ENCODE results near the gene EDIL3. TPM values are rescaled to one million over a fixed set of nuclear protein-coding genes. Genes with fewer than 3 reads are reported as not detected.

EDIL3 gene
- total RNA-seq, 6 experiments from 2014 or later, result 3.0 to 52.7 (median 47.5) TPM

DNA sequence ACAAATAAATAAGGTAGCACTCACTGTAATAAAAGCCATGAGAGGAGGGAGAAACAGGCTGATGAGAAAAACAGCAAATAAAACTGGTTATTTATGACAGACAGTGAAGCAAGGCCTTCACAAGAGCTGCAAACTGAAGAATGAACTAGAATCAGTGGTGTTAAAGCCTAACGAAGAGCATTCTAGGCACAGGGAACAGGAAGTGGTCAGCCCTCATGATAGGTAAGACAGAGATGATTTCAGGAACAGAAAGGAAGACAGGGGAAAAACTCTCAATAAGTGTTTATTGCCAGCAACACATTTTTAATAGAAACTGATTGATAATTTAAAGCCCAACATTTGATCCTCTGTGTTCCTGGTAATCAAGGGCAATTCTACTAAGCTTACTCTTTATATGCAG lies 124.5 kb downstream of the EDIL3 start:
- peaks cover 21% of the 10 kb centered on the region for H3K9me3 Mint-ChIP-seq
- H3K4me3 Mint-ChIP-seq, result no peak overlapping the region
- TF ChIP-seq, protein P1, sequence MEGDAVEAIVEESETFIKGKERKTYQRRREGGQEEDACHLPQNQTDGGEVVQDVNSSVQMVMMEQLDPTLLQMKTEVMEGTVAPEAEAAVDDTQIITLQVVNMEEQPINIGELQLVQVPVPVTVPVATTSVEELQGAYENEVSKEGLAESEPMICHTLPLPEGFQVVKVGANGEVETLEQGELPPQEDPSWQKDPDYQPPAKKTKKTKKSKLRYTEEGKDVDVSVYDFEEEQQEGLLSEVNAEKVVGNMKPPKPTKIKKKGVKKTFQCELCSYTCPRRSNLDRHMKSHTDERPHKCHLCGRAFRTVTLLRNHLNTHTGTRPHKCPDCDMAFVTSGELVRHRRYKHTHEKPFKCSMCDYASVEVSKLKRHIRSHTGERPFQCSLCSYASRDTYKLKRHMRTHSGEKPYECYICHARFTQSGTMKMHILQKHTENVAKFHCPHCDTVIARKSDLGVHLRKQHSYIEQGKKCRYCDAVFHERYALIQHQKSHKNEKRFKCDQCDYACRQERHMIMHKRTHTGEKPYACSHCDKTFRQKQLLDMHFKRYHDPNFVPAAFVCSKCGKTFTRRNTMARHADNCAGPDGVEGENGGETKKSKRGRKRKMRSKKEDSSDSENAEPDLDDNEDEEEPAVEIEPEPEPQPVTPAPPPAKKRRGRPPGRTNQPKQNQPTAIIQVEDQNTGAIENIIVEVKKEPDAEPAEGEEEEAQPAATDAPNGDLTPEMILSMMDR (IDR thresholded peaks at IDR 0.05), result no peak
- no peaks in the 10 kb centered on the region for H3K27me3 Mint-ChIP-seq (ENCODE audit: insufficient read depth)
- H3K4me1 Mint-ChIP-seq (ENCODE audit: low read depth), result no peaks in the 10 kb centered on the region; the same call in 1 of the 2 replicates
- H3K27ac Mint-ChIP-seq, result no peak overlapping the region
- DNase-seq, result no peak
- H3K36me3 Mint-ChIP-seq (ENCODE audit: low read depth), result no peaks in the 10 kb centered on the region; the same call in 1 of the 2 replicates

GRCh38 chr5:84259283-84260045 lies 125.2 kb downstream of the EDIL3 start:
- no peaks in the 10 kb centered on the region for H3K27me3 Mint-ChIP-seq (ENCODE audit: insufficient read depth)
- H3K27ac Mint-ChIP-seq, result no peak overlapping the region
- DNase-seq, result no peak
- no peak overlapping the region for H3K4me3 Mint-ChIP-seq
- no peaks in the 10 kb centered on the region; the same call in 1 of the 2 replicates for H3K36me3 Mint-ChIP-seq (ENCODE audit: low read depth)
- no peaks in the 10 kb centered on the region; the same call in 1 of the 2 replicates for H3K4me1 Mint-ChIP-seq (ENCODE audit: low read depth)
- H3K9me3 Mint-ChIP-seq, result peaks cover 26% of the 10 kb centered on the region
- TF ChIP-seq, protein P1 (IDR thresholded peaks at IDR 0.05), result no peak

- H3K36me3 Mint-ChIP-seq (ENCODE audit: low read depth), result no peaks in the 10 kb centered on the region
- H3K27me3 Mint-ChIP-seq (ENCODE audit: insufficient read depth), result no peaks in the 10 kb centered on the region
- DNase-seq, result no peak
- TF ChIP-seq, protein P1 (IDR thresholded peaks at IDR 0.05), result no peak
- no peaks in the 10 kb centered on the region; the same call in 1 of the 2 replicates for H3K4me1 Mint-ChIP-seq (ENCODE audit: low read depth)
- no peak overlapping the region for H3K4me3 Mint-ChIP-seq
- H3K9me3 Mint-ChIP-seq, result peaks cover 18% of the 10 kb centered on the region; the same call in 1 of the 2 replicates
- H3K27ac Mint-ChIP-seq, result no peak overlapping the region
These were observed 127.6 kb downstream of the EDIL3 start for GRCh38 chr5:84257061-84257460.

DNA sequence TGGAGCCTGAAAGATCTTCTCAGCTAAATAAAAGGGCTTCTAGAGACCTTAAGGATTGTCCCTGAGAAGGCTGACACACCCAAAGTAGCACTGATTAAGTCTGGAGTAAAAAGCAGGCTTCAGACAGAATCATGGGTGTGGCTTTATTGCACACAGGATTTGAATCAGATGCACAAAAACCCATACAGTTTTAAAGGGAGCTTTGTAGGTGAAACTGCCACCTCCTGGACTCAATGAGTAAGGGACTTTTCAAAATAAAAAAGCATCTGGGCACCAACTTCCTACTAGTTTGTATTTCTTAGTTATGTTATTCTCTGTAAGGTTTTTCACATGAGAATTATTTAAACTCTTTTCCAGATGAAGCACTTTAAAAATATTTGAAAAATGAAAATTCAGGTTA lies 129.4 kb downstream of the EDIL3 start:
- Mint-ChIP-seq H3K36me3 (ENCODE audit: low read depth) (no peaks in the 10 kb centered on the region), H3K27me3 (ENCODE audit: insufficient read depth) (no peaks in the 10 kb centered on the region), H3K9me3 (peaks cover 18% of the 10 kb centered on the region; the same call in 1 of the 2 replicates), H3K4me1 (ENCODE audit: low read depth) (peaks cover 1% of the 10 kb centered on the region; the same call in 1 of the 2 replicates), H3K27ac (no peak overlapping the region), H3K4me3 (no peak overlapping the region)
- no peak for DNase-seq
- TF ChIP-seq, protein P1 (IDR thresholded peaks at IDR 0.05), result peak; percentile 41; the same call in 1 of the 2 replicates

DNA sequence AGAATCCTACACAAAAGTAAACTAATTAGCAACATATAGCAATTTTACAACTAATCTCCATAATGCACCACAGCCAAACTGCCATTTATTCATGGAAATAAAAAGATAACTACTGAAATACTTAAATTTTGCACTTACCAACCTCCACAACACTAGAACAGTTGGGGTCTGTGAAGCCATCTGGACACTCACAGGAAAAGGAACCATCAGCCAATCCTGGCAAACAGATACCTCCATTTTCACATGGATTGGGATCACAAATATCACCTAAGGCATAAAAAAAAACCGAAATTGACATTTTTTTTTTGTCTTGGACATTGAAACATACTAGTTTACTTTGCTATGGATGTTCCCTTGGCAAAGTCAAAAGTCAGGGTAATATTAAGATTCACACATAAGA lies 130.7 kb downstream of the EDIL3 start:
- Mint-ChIP-seq H3K4me3 (no peak overlapping the region), H3K27me3 (ENCODE audit: insufficient read depth) (no peaks in the 10 kb centered on the region; the same call in 1 of the 2 replicates), H3K9me3 (peaks cover 18% of the 10 kb centered on the region; the same call in 1 of the 2 replicates), H3K27ac (no peak overlapping the region), H3K36me3 (ENCODE audit: low read depth) (no peaks in the 10 kb centered on the region), H3K4me1 (ENCODE audit: low read depth) (peaks cover 7% of the 10 kb centered on the region; the same call in 1 of the 2 replicates)
- TF ChIP-seq, protein P1 (IDR thresholded peaks at IDR 0.05), result no peak
- no peak for DNase-seq

Data from HFFc6 (cell line).